ENCODE results near the gene MXRA8. TPM values are rescaled to one million over a fixed set of nuclear protein-coding genes. Genes with fewer than 3 reads are reported as not detected.

MXRA8 gene
- total RNA-seq, 1 donor from 2014 or later: 345 TPM

DNA sequence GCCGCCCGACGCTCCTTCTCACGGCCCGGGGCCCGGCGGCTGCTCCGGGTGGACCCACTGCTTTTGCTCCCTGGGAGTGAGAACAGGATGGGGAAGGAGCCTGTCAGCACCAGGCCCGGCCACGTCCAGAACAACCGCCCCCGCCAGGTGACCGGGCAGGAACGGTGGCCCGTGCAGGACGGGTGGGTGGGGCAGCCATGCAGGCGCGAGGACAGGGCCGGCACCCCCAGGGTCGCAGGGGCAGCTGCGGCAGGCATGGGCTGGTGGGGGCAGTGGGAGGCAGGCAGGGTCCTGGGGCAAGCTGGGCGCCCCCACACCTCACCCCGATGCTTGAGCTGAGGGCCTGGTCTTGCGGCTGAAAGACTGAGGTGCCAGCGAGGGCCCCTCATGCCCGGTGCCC is 21.9 kb downstream of the MXRA8 start:
- Histone ChIP-seq H3K27ac (no peak overlapping the region), H3K27me3 (no peaks in the 10 kb centered on the region), H3K9me3 (no peaks in the 10 kb centered on the region), H3K36me3 (peaks cover 42 to 55% of the 10 kb centered on the region in 2 donors), H3K4me1 (no peaks in the 10 kb centered on the region), H3K4me3 (no peak overlapping the region)
- intact Hi-C loops (cut with DNase I): no loop called here
- DNase-seq (ENCODE audit: low spot score in 2 of 2): no peak
- TF ChIP-seq, protein P1, sequence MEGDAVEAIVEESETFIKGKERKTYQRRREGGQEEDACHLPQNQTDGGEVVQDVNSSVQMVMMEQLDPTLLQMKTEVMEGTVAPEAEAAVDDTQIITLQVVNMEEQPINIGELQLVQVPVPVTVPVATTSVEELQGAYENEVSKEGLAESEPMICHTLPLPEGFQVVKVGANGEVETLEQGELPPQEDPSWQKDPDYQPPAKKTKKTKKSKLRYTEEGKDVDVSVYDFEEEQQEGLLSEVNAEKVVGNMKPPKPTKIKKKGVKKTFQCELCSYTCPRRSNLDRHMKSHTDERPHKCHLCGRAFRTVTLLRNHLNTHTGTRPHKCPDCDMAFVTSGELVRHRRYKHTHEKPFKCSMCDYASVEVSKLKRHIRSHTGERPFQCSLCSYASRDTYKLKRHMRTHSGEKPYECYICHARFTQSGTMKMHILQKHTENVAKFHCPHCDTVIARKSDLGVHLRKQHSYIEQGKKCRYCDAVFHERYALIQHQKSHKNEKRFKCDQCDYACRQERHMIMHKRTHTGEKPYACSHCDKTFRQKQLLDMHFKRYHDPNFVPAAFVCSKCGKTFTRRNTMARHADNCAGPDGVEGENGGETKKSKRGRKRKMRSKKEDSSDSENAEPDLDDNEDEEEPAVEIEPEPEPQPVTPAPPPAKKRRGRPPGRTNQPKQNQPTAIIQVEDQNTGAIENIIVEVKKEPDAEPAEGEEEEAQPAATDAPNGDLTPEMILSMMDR (IDR thresholded peaks at IDR 0.05): no peak

DNA sequence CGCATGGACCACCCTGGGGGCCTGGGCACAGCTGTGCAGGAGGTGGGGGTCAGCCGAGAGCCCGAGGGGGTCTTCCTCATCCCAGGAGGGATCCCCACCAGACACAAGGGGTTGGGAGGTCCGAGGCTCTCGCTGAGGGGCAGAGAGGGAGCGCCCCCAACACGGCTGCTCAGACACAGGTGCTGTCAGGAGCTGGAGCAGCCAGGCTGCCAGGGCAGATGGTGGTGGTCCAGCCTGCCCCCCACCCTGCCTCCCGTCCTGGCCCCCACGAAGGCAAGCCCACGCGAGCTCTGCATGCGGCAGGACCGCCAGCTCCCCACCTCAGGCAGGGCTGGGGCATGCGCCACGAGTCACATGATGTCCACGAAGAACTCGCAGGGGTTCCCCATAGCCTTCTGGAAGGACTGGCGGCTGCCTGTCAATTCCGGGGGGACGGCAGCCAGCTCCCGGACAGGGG is 22.5 kb downstream of the MXRA8 start:
- no peak overlapping the region for H3K27ac ChIP-seq
- no peaks in the 10 kb centered on the region for H3K27me3 ChIP-seq
- no peak overlapping the region for H3K4me3 ChIP-seq
- intact Hi-C loops (cut with DNase I): no loop called here
- TF ChIP-seq, protein P1 (IDR thresholded peaks at IDR 0.05): no peak
- H3K4me1 ChIP-seq: no peaks in the 10 kb centered on the region
- DNase-seq (ENCODE audit: low spot score in 2 of 2): no peak
- H3K9me3 ChIP-seq: no peaks in the 10 kb centered on the region
- H3K36me3 ChIP-seq: peaks cover 42 to 49% of the 10 kb centered on the region in 2 donors

DNA sequence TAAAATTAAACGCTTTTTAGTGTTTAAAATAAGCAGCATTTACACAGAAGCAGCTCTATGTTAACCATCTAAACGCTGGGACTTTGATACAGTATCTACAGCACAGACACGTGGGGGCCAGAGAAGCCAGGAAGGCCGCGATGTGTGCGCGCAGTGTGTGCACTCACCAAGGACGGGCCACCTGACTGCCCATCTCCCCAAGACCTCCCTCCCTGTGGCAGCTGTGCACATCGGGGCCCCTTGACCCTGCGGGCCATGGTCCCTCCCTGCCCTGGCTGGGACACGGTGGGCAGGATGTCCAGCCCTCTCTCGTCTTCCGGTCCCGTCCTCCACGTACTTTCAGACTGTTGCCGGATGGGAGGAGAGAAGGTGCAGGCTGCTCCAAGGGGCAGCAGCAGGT is 23.1 kb downstream of the MXRA8 start:
- Histone ChIP-seq H3K4me1 (no peaks in the 10 kb centered on the region), H3K27me3 (no peaks in the 10 kb centered on the region), H3K4me3 (no peak overlapping the region), H3K27ac (no peak overlapping the region), H3K9me3 (no peaks in the 10 kb centered on the region), H3K36me3 (peaks cover 40 to 45% of the 10 kb centered on the region in 2 donors)
- DNase-seq (ENCODE audit: low spot score in 2 of 2): no peak
- intact Hi-C loops (cut with DNase I): no loop called here
- TF ChIP-seq, protein P1 (IDR thresholded peaks at IDR 0.05): no peak

DNA sequence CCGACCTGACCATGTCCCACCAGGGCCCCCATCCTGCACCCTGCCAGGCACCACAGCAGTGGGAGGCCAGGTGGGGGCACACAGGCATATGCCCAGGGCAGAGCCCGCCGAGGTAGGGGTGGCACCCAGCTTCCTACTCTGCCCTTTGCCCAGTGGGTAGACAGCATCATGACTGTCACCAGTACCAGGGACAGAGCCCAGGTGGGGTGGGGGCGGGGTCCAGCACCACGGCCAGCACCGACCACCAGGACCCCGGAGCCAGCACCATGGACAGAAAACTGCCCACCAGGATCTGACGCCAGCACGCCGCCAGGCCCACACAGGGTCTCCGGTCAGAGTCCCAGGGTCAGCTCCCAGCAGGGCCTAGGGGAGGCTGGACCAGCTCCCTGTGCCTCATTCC is 23.5 kb downstream of the MXRA8 start:
- intact Hi-C loops (cut with DNase I): no loop called here
- DNase-seq (ENCODE audit: low spot score in 2 of 2): no peak
- no peaks in the 10 kb centered on the region for H3K27me3 ChIP-seq
- no peak overlapping the region for H3K4me3 ChIP-seq
- H3K36me3 ChIP-seq: peaks cover 36 to 41% of the 10 kb centered on the region in 2 donors
- H3K4me1 ChIP-seq: no peaks in the 10 kb centered on the region
- no peaks in the 10 kb centered on the region for H3K9me3 ChIP-seq
- H3K27ac ChIP-seq: no peak overlapping the region
- TF ChIP-seq, protein P1 (IDR thresholded peaks at IDR 0.05): no peak

DNA sequence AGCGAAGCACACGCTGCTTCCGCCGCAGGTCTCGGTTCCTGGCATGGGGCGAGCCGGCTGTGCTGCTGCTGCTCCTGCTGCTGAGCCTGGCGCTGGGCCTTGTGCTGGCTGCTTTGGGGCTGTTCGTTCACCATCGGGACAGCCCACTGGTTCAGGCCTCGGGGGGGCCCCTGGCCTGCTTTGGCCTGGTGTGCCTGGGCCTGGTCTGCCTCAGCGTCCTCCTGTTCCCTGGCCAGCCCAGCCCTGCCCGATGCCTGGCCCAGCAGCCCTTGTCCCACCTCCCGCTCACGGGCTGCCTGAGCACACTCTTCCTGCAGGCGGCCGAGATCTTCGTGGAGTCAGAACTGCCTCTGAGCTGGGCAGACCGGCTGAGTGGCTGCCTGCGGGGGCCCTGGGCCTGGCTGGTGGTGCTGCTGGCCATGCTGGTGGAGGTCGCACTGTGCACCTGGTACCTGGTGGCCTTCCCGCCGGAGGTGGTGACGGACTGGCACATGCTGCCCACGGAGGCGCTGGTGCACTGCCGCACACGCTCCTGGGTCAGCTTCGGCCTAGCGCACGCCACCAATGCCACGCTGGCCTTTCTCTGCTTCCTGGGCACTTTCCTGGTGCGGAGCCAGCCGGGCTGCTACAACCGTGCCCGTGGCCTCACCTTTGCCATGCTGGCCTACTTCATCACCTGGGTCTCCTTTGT is 24.7 kb downstream of the MXRA8 start:
- Histone ChIP-seq H3K9me3 (no peaks in the 10 kb centered on the region), H3K4me3 (no peak overlapping the region), H3K36me3 (peaks cover 25 to 31% of the 10 kb centered on the region in 2 donors), H3K4me1 (no peaks in the 10 kb centered on the region), H3K27ac (no peak overlapping the region), H3K27me3 (no peaks in the 10 kb centered on the region)
- intact Hi-C loops (cut with DNase I): no loop called here
- no peak for DNase-seq (ENCODE audit: low spot score in 2 of 2)
- TF ChIP-seq, protein P1 (IDR thresholded peaks at IDR 0.05): no peak
